ENCODE data around the gene UBAC2.

The UBAC2 gene

GRCh38 chr13:99200432-99201167 is at the start of gene UBAC2:
Gene UBAC2 (plus strand): TSS chr13:99200854. CDS start chr13:99200909, 55 bp downstream.
- DNase-seq: peak; percentile 96 to 98

GRCh38 chr13:99151516-99151915 is 49.1 kb upstream of the UBAC2 start:
- DNase-seq: no peak

GRCh38 chr13:99153219-99153618 is 47.4 kb upstream of the UBAC2 start:
- DNase-seq: no peak

GRCh38 chr13:99154064-99154463 is 46.6 kb upstream of the UBAC2 start:
- no peak for DNase-seq

- DNase-seq: no peak
Observed at GRCh38 chr13:99155821-99156220, 44.8 kb upstream of the UBAC2 start.

- no peak for DNase-seq
Observed at GRCh38 chr13:99157046-99157445, 43.6 kb upstream of the UBAC2 start.

- no peak for DNase-seq
Observed at GRCh38 chr13:99158846-99159245, 41.8 kb upstream of the UBAC2 start.

GRCh38 chr13:99159331-99160061 is 41.2 kb upstream of the UBAC2 start:
- no peak for DNase-seq

- DNase-seq: no peak
Observed at GRCh38 chr13:99160415-99160814, 40.2 kb upstream of the UBAC2 start.

GRCh38 chr13:99161512-99161911 is 39.1 kb upstream of the UBAC2 start:
- no peak for DNase-seq

GRCh38 chr13:99162567-99163361 is 37.9 kb upstream of the UBAC2 start:
- no peak for DNase-seq

- DNase-seq: no peak
Observed at GRCh38 chr13:99164226-99164625, 36.4 kb upstream of the UBAC2 start.

GRCh38 chr13:99165753-99166587 is 34.7 kb upstream of the UBAC2 start:
- DNase-seq: no peak

GRCh38 chr13:99172951-99173350 is 27.7 kb upstream of the UBAC2 start:
- no peak for DNase-seq

- DNase-seq: no peak
Observed at GRCh38 chr13:99173606-99174005, 27.0 kb upstream of the UBAC2 start.

- DNase-seq: no peak
Observed at GRCh38 chr13:99174533-99175100, 26.0 kb upstream of the UBAC2 start.

- peak; percentile 66 to 89 for DNase-seq
Observed at GRCh38 chr13:99176309-99177276, 24.1 kb upstream of the UBAC2 start.

- no peak for DNase-seq
Observed at GRCh38 chr13:99178636-99179035, 22.0 kb upstream of the UBAC2 start.

- no peak for DNase-seq
Observed at GRCh38 chr13:99179460-99179859, 21.2 kb upstream of the UBAC2 start.

GRCh38 chr13:99182439-99182838 is 18.2 kb upstream of the UBAC2 start:
- DNase-seq: no peak

- no peak for DNase-seq
Observed at GRCh38 chr13:99185606-99186005, 15.0 kb upstream of the UBAC2 start.

Data from stimulated activated CD4-positive, alpha-beta T cell treated with anti-CD3 and anti-CD28 coated beads, Interleukin-4, amount 100 ng/mL, for 4 hours (primary cell).